Stimulated activated CD8-positive, alpha-beta memory T cell treated with anti-CD3 and anti-CD28 coated beads, Interleukin-4, amount 100 ng/mL, for 24 hours (primary cell): Measurements from ENCODE around the gene EPHB6.

Experiments
- DNase-seq: peaks from one replicate; pipeline ENCODE4 v3.0.0-alpha.2; 2020; ENCODE audit warnings: low read depth

EPHB6 gene

GRCh38 chr7:142880876-142881505 is 26.1 kb downstream of the EPHB6 start:
- DNase-seq, result no peak

- no peak for DNase-seq
Observed at GRCh38 chr7:142881586-142882337, 26.9 kb downstream of the EPHB6 start.

DNA sequence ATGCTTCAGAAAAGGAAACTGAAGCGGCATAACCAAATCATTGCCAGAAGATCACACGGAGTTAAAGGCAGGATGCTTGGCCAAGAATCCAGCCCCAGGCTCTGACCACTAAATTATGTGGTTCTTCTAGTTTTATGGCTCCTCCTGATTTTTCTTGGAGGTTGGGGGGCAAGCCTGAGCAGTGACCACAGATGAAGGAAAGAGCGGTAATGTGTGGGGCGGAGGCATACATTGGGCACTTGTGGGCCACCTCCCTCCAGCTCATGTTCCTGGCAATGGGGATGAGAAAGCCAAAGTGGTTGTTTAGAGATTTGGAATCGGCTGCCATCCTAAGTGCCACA is 27.4 kb downstream of the EPHB6 start:
- DNase-seq, result no peak

DNA sequence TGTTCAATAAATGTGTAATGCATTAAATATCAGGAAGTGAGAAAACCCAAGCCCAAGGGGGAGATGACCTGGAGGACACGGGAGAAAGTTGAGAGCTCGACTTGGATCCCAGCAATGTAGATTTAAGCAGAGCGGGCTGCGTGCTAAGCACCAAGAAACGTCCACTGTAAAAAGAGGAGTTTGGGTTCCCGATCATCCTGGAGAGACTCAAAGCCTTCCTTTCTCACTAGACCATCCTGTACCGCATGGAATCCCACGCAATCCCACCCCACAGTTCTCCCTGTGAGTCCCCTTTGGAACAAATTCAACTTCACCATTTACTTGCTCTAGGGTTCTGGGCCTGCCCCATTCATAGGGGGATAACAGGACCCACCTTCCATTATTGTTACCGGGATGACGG is 28.3 kb downstream of the EPHB6 start:
- DNase-seq, result no peak

DNA sequence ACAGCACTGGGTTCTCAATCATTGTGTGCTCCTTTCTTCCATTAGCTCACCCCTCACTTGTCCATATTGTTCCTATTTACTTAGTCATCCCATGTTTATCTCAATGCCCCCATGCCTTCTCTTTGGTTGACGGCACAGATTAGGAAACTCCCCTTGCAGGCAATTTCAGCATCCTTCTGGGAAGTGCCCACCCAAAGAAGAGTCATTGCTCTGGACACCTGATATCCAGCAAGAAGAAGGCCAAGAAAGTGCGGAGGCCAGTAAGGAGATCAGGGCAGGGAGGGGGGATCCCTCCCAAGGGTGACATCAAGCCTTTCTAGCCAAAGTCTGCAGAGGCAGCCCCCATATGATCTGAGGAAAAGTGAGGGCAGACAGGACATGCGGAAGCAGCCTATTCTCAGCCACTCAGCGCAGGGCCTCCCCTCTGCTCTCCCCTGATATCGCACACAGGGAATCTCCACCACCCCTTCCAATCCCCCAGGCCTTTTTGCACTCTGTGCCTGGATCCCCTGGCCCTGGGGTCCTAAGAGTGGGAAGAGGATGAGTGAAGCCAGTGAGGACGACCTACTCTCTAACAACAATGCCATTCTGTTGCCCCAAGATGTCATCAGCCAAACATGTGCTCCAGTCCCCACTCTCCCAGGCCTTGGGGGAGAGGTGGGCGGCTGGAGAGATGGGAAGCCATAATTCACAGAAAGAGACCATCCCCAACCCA is 28.9 kb downstream of the EPHB6 start:
- DNase-seq, result no peak

GRCh38 chr7:142884286-142884640 is 29.4 kb downstream of the EPHB6 start:
- DNase-seq, result no peak

- DNase-seq, result no peak
Observed at GRCh38 chr7:142885311-142886230, 30.7 kb downstream of the EPHB6 start, which contains the start of gene TRPV6. TSS of gene TRPV6 (minus strand) at chr7:142885745.

GRCh38 chr7:142886866-142887265 is 32.0 kb downstream of the EPHB6 start:
- no peak for DNase-seq

DNA sequence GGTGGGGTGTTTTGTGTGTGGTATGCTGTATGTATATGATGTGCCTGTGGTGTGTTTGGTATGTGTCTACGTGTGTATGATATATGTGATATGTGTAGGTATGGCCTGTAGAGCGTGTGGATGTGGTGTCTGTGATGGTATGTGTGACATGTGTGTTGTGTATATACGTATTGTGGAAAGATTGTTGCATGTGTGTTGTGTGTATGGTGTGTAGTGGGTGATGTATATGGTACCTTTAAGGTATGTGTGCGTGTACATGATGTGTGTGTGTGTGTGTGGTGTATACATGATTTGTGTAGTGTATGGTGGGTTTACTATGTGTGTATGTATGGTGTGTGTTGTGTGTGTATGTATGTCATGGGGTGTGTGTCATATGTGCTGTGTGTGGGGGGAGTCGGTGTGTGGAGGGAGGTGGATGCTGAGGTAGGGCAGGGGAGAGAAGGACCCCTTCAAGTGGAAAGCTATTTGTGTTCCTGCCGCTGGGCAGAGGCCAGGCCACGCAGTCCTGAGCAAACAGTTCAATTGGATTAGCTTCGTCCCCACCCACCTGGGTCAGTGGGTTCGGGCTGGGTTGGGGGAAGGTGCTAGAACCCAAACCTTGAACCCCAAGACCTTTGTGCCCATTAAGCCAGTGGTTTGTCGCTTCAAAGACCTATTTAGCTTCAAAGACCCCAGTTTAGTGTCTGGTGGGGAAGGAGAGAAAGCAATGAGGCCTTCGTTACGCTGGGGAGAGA is 32.6 kb downstream of the EPHB6 start:
- no peak for DNase-seq

- no peak for DNase-seq
Observed at GRCh38 chr7:142889816-142890215, 34.9 kb downstream of the EPHB6 start.

DNA sequence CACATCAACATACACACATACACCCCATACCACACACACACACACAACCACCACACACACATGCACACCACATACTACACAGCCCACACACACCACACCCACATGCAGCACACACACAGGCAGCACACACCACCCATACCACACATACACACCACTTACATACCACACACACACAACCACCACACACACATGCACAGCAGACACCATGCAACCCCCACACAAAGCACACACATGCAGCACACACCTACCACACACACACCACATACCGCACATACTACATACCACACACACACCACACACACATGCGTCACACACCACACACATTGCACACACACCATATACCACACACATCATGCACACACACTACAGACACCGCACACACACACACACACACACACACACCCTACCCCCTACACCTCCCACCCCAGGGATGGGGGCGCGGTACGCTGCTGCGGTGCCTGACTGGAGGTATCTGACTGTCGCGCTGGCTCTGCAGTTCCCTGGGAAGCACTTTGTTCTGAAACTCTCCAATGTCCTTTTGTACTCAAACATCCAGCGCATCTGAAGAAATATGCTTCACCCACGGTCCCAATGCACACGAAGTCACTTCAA is 36.1 kb downstream of the EPHB6 start:
- no peak for DNase-seq

DNA sequence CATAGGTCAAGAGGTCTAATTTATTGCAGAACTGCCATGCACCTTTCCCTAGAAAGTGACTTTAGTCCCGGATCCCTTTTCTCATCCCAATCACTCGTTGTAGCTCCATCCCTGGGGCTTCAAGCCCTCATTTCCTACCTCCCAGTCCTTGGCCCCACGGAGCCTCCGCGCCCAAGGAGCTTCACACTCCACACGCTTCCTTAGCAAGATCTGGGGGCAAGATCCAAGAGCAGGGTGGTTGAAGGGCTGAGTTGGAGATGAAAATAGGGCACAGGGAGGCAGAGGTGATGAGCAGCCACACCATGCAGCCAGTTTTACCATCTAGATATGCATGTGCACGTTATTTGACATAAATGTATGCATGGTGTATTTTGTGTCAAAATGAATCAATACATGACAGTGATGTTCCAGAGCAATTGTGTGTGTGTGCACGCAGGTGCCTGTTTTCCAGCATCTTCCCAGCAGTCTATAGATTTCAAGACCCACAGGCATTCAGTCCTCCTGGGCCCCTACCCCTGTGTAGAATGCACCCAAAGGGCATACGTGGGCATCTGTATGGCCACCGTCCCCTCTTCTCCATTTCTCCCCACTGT is 36.7 kb downstream of the EPHB6 start:
- DNase-seq, result no peak

- DNase-seq, result no peak
Observed at GRCh38 chr7:142892951-142893350, 38.1 kb downstream of the EPHB6 start.

- DNase-seq, result no peak
Observed at GRCh38 chr7:142894112-142894984, 39.5 kb downstream of the EPHB6 start.

GRCh38 chr7:142894985-142895593 is 40.2 kb downstream of the EPHB6 start:
- DNase-seq, result no peak

DNA sequence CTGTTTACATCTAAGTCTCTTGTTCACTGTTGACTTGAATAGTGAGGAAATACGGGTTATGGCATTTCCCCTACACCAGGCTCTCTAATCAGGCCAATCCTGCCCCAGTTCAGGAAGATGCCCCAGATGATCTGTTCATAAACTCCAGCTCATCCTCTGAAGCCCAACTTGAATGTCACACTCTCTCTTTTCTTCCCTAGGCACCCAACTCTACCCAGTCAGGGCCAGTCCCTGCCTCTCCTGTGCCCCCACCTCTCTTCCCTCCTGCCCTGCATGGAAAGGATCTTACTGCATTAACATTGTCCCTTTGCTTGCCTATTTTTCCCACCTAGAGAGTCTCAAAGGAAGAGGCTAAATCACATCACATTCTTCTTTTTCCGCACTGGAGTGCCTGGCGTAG is 41.3 kb downstream of the EPHB6 start:
- no peak for DNase-seq

GRCh38 chr7:142896741-142897379 is 42.0 kb downstream of the EPHB6 start:
- DNase-seq, result no peak

GRCh38 chr7:142897691-142898090 is 42.8 kb downstream of the EPHB6 start:
- DNase-seq, result no peak
